HG03066 (cell line): ENCODE measurements around the gene TFEC.
"Not testable (repeated sequence)": the region's sequence is repeated elsewhere in the genome, so short reads cannot be mapped to it uniquely, and the experiment has no call there.

Source experiments
- ATAC-seq: cut with Tn5 transposase; IDR thresholded peaks from one replicate; pipeline ENCODE4 v1.9.1; 2021; ENCODE audit warnings: low read depth; ENCODE audit not compliant: unreplicated experiment

The TFEC gene

DNA sequence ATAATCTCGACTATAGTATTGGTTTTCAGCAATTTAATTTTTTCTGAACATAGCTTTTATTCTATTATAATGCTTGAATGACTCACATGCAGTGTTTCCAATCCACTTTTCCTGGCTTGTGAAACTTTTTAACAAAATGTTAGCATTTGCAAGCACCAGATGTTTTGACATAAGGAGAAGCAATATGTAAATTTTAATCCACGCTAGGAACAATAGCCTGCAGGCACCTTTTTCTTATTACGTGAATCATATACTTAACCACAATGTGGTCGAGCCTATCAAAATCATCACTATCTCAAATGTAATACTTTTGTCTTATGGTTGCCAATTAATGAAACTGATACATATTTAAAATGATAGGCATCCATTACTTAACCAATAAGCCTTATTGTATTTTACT lies 97.1 kb downstream of the TFEC start:
- ATAC-seq: no peak

GRCh38 chr7:115932880-115933279 lies 97.7 kb downstream of the TFEC start:
- ATAC-seq: no peak

DNA sequence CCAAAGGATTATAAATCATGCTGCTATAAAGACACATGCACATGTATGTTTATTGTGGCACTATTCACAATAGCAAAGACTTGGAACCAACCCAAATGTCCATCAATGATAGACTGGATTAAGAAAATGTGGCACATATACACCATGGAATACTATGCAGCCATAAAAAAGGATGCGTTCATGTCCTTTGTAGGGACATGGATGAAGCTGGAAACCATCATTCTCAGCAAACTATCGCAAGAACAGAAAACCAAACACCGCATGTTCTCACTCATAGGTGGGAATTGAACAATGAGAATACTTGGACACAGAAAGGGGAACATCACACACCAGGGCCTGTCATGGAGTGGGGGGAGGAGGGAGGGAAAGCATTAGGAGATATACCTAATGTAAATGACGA lies 100.4 kb downstream of the TFEC start:
- ATAC-seq: not testable (repeated sequence)

DNA sequence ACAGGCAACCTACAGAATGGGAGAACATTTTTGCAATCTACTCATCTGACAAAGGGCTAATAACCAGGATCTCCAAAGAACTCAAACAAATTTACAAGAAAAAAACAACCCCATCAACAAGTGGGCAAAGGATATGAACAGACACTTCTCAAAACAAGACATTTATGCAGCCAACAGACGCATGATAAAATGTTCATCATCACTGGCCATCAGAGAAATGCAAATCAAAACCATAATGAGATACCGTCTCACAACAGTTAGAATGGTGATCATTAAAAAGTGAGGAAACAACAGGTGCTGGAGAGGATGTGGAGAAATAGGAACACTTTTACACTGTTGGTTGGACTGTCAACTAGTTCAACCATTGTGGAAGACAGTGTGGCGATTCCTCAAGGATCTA lies 100.8 kb downstream of the TFEC start:
- ATAC-seq: not testable (repeated sequence)

- ATAC-seq: no peak
Measured at GRCh38 chr7:115924411-115924810, 106.2 kb downstream of the TFEC start.

DNA sequence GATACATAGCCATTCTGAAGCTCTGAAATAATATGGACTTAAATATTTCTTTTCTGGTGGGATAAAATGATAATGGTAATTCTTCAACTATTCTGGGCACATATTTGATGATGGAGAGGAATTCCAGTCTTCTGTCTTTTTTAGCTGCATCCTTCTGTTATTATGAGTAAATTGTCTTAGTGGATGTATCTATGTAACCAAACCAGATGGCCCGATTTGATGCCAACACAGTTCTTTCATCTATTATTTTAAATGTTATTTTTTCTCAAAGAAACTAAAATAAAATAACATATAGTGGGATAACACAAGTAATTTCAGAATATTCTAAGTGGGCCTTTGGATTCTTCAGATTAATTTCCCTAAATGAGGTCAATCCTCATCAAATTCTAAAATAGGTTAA lies 110.2 kb downstream of the TFEC start:
- no peak for ATAC-seq

DNA sequence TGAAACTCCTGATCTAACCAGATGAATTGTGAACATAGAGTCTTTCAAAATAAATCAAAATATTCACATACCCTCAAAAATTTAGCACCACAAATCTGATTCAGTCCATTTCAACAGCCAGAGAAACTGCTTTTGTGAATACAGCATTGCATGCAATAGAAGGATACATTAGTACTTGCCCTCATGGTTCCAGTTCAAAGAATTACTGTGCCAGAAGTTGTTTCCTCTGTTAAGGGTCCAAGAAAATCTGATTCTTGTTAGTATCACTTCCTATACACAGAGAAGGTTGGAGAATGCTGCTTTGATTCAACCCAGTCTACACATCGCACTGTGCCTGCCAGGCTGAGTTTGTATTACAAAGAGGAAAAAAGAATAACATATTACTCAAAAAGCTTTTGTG lies 115.6 kb downstream of the TFEC start:
- ATAC-seq: no peak

- no peak for ATAC-seq
Measured at GRCh38 chr7:115911465-115911864, 119.1 kb downstream of the TFEC start.

- no peak for ATAC-seq
Measured at GRCh38 chr7:115910541-115911164, 119.9 kb downstream of the TFEC start.

DNA sequence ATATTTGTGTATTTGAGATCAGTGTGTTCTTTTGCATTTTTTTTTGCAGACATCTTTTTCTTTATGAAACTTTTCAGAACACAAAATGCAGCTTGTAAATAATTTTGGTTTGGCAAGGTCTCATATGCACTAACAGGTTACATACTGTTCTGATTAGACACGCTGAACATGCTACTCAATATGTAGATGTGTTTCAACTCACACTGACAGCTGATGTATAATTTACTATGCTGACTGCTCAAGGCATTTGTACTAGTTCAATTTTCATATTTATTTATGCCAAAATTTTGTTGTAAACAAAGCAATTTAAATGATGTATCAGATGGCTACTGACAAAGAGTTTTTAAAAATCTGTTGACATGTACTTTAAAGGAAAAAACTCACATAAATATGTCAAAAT lies 123.8 kb downstream of the TFEC start:
- no peak for ATAC-seq

- ATAC-seq: no peak
Measured at GRCh38 chr7:115889669-115889984, 140.9 kb downstream of the TFEC start.

DNA sequence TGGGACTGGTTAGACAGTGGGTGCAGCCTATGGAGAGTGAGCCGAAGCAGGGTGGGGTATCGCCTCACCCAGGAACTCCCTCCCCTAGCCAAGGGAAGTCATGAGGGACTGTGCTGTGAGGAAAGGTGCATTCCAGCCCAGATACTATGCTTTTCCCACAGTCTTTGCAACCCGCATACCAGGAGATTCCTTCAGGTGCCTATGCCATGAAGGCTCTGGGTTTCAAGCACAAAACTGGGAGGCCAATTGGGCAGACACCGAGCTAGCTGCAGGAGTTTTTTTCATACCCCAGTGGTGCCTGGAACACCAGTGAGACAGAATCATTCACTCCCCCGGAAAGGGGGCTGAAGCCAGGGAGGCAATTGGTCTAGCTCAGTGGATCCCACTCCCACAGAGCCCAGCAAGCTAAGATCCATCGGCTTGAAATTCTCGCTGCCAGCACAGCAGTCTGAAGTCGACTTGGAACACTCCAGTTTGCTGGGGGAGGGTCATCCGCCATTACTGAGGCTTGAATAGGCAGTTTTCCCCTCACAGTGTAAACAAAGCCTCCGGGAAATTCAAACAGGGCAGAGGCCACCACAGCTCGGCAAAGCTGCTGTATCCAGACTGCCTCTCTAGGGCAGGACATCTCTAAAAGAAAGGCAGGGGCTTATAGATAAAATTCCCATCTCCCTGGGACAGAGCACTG lies 141.4 kb downstream of the TFEC start:
- no peak for ATAC-seq

- ATAC-seq: no peak
Measured at GRCh38 chr7:115885550-115885949, 145.0 kb downstream of the TFEC start.
